ELR (cell line): Measurements from ENCODE around the gene ZNF217.
"Not testable (repeated sequence)": the region's sequence is repeated elsewhere in the genome, so short reads cannot be mapped to it uniquely, and the experiment has no call there.

Experiments
- DNase-seq: peaks from one replicate; pipeline ENCODE4 v3.0.0-alpha.2; 2015; ENCODE audit warnings: low read depth

The ZNF217 gene

DNA sequence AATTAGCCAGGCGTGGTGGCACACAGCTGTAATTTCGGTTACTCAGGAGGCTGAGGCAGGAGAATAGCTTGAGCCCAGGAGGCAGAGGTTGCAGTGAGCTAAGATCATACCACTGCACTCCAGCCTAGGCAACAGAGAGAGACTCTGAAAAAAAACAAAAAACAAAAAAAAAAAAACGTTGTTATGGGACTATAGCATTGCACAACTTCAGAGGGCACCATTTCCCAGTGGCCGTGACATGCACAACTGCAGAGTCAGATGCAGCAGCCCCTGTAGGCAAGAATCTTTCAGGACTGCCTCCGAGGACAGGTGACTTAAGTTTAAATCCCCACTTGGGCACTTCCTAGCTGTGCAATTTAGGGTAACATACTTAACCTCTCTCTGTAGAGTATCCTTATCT is 64.0 kb downstream of the ZNF217 start:
- no peak for DNase-seq

DNA sequence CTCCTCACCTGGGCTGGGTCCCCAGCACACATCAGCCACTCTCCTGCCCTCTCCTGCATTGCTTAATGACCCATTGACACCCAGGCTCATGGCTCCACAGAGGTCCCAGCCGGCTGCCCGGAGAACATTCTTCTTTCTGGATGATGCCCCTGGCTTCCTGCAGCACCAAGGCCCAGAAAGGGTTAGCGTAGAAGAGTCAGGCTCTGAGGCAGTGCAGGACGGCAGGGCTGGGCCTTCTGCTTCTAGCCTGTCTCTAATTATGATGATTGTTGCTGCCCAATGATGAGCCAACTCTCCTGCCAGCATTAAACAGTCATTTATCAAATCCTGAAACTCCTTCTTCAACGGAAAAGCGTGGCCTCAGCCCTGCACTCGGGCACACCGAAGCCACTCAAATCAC is 66.4 kb downstream of the ZNF217 start:
- no peak for DNase-seq

DNA sequence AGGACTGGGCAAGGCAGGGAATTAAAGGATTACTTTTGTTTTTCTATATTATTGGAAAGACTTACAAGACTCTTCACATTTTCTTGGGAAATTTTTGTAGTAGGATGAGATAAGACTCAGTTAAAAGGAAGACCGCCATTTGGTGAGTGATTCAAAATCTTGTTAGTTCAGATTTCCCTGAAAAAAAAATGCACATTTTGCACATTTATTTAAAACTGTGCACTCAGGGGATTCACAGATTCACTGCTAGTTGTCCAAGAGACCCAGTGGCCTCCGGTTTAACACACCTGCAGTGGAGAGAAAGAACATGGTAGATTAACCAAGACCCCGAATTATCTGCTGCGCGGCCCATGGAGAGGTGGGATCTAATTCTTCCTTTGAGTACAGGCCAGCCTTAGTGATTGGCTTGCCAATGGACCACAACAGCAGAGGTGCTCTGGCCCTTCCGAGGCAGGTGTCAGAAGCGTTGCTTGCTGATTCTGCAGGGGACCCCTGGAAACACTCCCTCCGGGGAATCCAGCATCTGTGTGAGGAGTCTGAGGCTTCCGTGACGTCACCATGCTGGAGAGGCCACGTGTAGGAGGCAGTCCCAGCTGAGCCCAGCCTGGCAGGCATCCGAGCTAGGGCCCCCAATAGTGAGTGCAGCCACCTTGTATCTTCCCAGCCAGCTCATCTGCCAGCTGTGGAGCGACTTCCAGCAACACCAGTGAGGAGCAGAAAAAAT is 68.9 kb downstream of the ZNF217 start:
- DNase-seq = no peak

DNA sequence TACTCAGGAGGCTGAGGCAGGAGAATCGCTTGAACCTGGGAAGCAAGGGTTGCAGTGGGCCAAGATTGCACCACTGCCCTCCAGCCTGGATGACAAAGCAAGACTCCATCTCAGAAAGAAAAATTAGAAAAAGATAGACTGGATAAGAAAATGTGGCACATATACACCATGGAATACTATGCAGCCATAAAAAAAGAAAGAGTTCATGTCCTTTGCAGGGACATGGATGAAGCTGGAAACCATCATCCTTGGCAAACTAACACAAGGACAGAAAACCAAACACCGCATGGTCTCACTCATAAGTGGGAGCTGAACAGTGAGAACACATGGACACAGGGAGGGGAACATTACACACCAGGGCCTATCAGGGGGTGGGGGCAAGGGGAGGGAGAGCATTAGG is 70.0 kb downstream of the ZNF217 start:
- not testable (repeated sequence) for DNase-seq

DNA sequence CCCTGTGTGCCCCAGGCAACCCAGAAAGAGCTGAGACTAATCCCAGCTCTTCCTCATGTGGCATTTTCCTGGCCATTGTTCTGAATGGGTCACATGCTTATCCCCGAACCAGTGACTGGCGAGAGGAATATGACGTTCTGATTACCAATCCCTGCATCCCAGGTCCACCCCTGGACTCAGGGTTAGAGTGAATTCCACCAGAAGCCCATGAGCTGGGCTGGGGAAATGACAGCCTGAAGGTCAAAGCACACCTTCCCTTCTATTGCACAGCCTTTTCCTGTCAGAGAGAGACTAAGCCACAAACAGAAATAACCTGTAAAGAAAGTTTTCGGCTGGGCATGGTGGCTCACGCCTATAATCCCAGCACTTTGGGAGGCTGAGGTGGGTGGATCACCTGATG is 70.9 kb downstream of the ZNF217 start:
- no peak for DNase-seq

DNA sequence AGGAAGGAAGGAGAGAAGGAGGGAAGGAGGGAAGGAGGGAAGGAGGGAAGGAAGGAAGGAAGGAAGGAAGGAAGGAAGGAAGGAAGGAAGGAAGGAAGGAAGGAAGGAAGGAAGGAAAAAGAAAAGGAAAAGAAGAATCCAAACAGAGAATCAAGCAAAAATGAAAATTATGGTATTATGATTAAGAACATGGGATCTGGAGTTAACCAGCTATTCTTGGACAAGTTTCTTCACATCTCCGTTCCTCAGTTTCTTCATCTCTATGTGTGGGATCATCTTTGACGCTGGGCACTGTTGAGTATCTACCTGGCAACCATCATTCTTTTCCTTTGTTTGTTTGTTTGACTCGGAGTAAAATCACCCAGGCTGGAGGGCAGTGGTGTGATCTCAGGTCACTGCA is 71.6 kb downstream of the ZNF217 start:
- DNase-seq = no peak

DNA sequence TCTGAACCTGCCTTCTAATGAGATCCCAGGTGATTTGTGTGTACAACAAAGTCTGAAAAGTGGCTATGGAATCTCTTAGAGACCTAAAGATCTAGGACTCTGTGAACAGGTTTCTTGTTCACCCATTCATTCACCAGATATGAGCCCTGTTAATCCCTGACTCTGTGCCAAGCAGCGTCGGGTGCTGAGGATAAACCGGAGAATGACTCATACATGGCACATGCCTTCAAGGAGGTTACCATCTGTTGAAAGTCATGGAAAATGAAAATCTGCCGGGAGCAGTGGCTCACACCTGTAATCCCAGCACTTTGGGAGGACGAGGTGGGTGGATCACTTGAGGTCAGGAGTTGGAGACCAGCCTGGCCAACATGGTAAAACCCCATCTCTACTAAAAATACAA is 72.2 kb downstream of the ZNF217 start:
- peak; percentile 51 for DNase-seq

DNA sequence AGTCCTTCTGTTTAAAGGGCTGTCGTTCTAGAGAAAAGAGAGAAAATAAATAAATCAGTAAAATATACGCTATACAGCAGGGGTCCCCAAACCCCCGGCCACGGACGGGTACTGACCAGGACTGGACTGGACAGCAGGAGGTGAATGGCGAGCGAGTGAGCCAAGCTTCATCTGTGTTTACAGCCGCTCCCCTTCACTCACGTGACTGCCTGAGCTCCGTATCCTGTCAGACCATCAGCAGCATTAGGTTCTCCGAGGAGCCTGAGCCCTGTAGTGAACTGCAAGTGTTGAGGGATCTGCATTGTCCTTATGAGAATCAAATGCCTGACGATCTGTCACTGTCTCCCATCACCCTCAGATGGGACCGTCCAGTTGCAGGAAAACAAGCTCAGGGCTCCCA is 76.5 kb downstream of the ZNF217 start:
- DNase-seq = no peak
